CD14-positive monocyte (primary cell): Measurements from ENCODE around the gene NDST3. TPM values are rescaled to one million over a fixed set of nuclear protein-coding genes. Genes with fewer than 3 reads are reported as not detected.

ENCODE experiments used
- DNase-seq, 3 donors: peaks; one replicate each; pipeline ENCODE4 v3.0.0-alpha.2; 2011 to 2022
- H2AFZ ChIP-seq: 2 replicates; pipeline ENCODE4 v1.6.0; 2012; ENCODE audit warnings: mild to moderate bottlenecking, low read depth, low read length, inconsistent platforms; ENCODE audit not compliant: insufficient read depth, poor library complexity, severe bottlenecking
- H3K27ac ChIP-seq, 2 donors: 1 replicate in 1 of 2; 2 replicates in 1 of 2; pipeline ENCODE4 v1.5.1; 2012 to 2013; ENCODE audit warnings: low read length in 2 of 2, control low read depth in 1 of 2, inconsistent platforms in 1 of 2, low read depth in 1 of 2, mild to moderate bottlenecking in 1 of 2
- H3K27me3 ChIP-seq, 2 donors: one replicate each; pipeline versions ENCODE4 v1.6.0 to v1.6.1; 2011 to 2013; ENCODE audit warnings: low read length in 2 of 2; ENCODE audit not compliant: control insufficient read depth in 2 of 2, insufficient read depth in 2 of 2
- H3K36me3 ChIP-seq, 2 donors: replicated peaks in 1 of 2; 1 replicate in 1 of 2; 2 replicates in 1 of 2; pipeline versions ENCODE4 v1.5.1 to v1.6.1; 2012 to 2013; ENCODE audit warnings: low read length in 2 of 2, control low read depth in 1 of 2, inconsistent platforms in 1 of 2, mild to moderate bottlenecking in 1 of 2; ENCODE audit not compliant: insufficient read depth in 2 of 2, control insufficient read depth in 1 of 2
- H3K4me1 ChIP-seq, 2 donors: 1 replicate in 1 of 2; 2 replicates in 1 of 2; pipeline versions ENCODE4 v1.5.1 to v1.6.1; 2012 to 2013; ENCODE audit warnings: low read length in 2 of 2, control low read depth in 1 of 2, inconsistent platforms in 1 of 2, mild to moderate bottlenecking in 1 of 2, moderate library complexity in 1 of 2; ENCODE audit not compliant: insufficient read depth in 2 of 2, control insufficient read depth in 1 of 2
- H3K4me2 ChIP-seq: replicated peaks from 2 replicates; pipeline ENCODE3; 2012; ENCODE audit warnings: low read length, moderate library complexity, mild to moderate bottlenecking; ENCODE audit not compliant: poor library complexity, severe bottlenecking; ENCODE audit errors: extremely low read depth
- H3K4me3 ChIP-seq, 3 experiments: fragments of 200-600 bp in 1 of 3; sonication (generic) in 1 of 3; replicated peaks in 1 of 3; 1 replicate in 2 of 3; 2 replicates in 1 of 3; pipeline ENCODE4 v1.5.1; 2011 to 2013; ENCODE audit warnings: low read length in 3 of 3, mild to moderate bottlenecking in 3 of 3, control low read depth in 2 of 3, low read depth in 2 of 3, inconsistent platforms in 1 of 3, moderate library complexity in 1 of 3
- H3K79me2 ChIP-seq: 2 replicates; pipeline ENCODE4 v1.6.0; 2012; ENCODE audit warnings: mild to moderate bottlenecking, control low read depth, inconsistent platforms, low read length, moderate library complexity; ENCODE audit not compliant: insufficient read depth
- H3K9ac ChIP-seq: 2 replicates; pipeline ENCODE4 v1.6.0; 2017; ENCODE audit warnings: low read length, mild to moderate bottlenecking; ENCODE audit not compliant: insufficient read depth, poor library complexity, severe bottlenecking
- H3K9me3 ChIP-seq, 2 donors: replicated peaks in 1 of 2; 1 replicate in 1 of 2; 2 replicates in 1 of 2; pipeline versions ENCODE4 v1.5.1 to v1.6.1; 2012 to 2013; ENCODE audit warnings: low read length in 2 of 2, control low read depth in 1 of 2; ENCODE audit not compliant: control insufficient read depth in 1 of 2, insufficient read depth in 1 of 2
- H4K20me1 ChIP-seq: 2 replicates; pipeline ENCODE4 v1.6.0; 2012; ENCODE audit warnings: mild to moderate bottlenecking, low read length, control low read depth, moderate library complexity; ENCODE audit not compliant: insufficient read depth
- H3K27ac Mint-ChIP-seq, 7 donors: one replicate each; pipeline ENCODE4 v1.8.0; 2020; ENCODE audit warnings: mild to moderate bottlenecking in 7 of 7, mixed read lengths in 7 of 7, moderate library complexity in 6 of 7, inconsistent platforms in 2 of 7
- H3K27me3 Mint-ChIP-seq, 3 donors: one replicate each; pipeline ENCODE4 v1.8.0; 2021 to 2022; ENCODE audit warnings: low read depth in 3 of 3, mild to moderate bottlenecking in 3 of 3, mixed read lengths in 3 of 3, moderate library complexity in 3 of 3, inconsistent platforms in 1 of 3
- H3K36me3 Mint-ChIP-seq, 2 donors: one replicate each; pipeline ENCODE4 v1.8.0; 2020; ENCODE audit warnings: mixed read lengths in 2 of 2, inconsistent platforms in 1 of 2, mild to moderate bottlenecking in 1 of 2
- H3K4me1 Mint-ChIP-seq: one replicate; pipeline ENCODE4 v1.8.0; 2020; ENCODE audit warnings: mild to moderate bottlenecking, mixed read lengths
- H3K4me3 Mint-ChIP-seq, 2 donors: one replicate each; pipeline ENCODE4 v1.8.0; 2020; ENCODE audit warnings: mild to moderate bottlenecking in 2 of 2, mixed read lengths in 2 of 2, moderate library complexity in 1 of 2
- H3K9me3 Mint-ChIP-seq, 7 donors: one replicate each; pipeline ENCODE4 v1.8.0; 2020 to 2022; ENCODE audit warnings: mixed read lengths in 7 of 7, mild to moderate bottlenecking in 6 of 7, moderate library complexity in 6 of 7, inconsistent platforms in 2 of 7
- WGBS: methylation state at CpG from one replicate; pipeline ENCODE4 v1.1.5; 2013; ENCODE audit warnings: missing lambda C conversion rate; ENCODE audit not compliant: insufficient coverage; 5-methylcytosine and 5-hydroxymethylcytosine counted together
- intact Hi-C, 2 donors: fragments of 100-400 bp; cut with micrococcal nuclease; formaldehyde crosslinking; loops; one replicate each; pipeline versions ENCODE4 v1.15.0 to v1.15.1; 2023
- polyA plus RNA-seq, 3 donors: library from polyadenylated mRNA; depleted of rRNA in 1 of 3; unstranded in 2 of 3; stranded (reverse) in 1 of 3; fragments of 300-500 nt in 2 of 3; fragments of >200 nt in 1 of 3; fragmentation: Illumina TruSeq in 2 of 3; gene quantifications; 1 replicate in 2 of 3; 2 replicates in 1 of 3; pipeline ENCODE4 v1.2.3, GENCODE V29; 2012 to 2021
- TF ChIP-seq, protein P1 (sequence below): fragments of 200-600 bp; IDR thresholded peaks from one replicate; pipeline ENCODE4 v1.8.0; 2022; ENCODE audit warnings: antibody characterized with exemption, mild to moderate bottlenecking

NDST3 gene
- polyA plus RNA-seq, 3 donors: not detected

DNA sequence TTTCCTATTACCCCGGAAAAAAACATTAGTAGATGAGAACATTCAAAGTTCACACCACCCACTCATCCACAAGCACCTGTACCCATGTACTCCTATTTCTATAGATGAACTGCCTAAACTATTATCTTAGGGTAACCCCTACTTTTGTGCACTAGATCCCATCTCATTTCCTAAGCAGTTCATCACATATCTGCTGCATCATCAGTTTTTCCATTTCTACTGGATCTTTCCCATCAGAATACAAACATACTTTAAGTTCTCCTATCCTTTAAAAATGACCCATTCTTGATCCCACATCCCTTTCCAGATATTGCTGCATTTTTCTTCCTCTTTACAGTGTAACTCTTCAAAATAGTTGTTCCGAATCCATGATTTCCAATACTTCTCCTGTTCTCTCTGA is 237.5 kb downstream of the NDST3 start:
- Histone ChIP-seq H3K27ac (no peak overlapping the region), H3K4me3 (no peak overlapping the region), H3K4me1 (peaks cover 7 to 11% of the 10 kb centered on the region in 2 donors), H4K20me1 (no peaks in the 10 kb centered on the region), H3K4me2 (no peak overlapping the region), H3K9ac (no peak overlapping the region), H3K36me3 (no peaks in the 10 kb centered on the region), H2AFZ (no peak overlapping the region), H3K79me2 (no peaks in the 10 kb centered on the region), H3K9me3 (peaks cover 0 to 4% of the 10 kb centered on the region in 2 donors), H3K27me3 (no peaks in the 10 kb centered on the region)
- Mint-ChIP-seq H3K27ac (no peak overlapping the region), H3K9me3 (peaks cover 0 to 5% (median 2%) of the 10 kb centered on the region in 7 donors), H3K4me3 (no peak overlapping the region), H3K4me1 (peaks cover 12% of the 10 kb centered on the region), H3K36me3 (peaks cover 0 to 3% of the 10 kb centered on the region in 2 donors), H3K27me3 (peaks cover 0 to under 1% (median 0%) of the 10 kb centered on the region in 3 donors)
- DNase-seq: no peak
- intact Hi-C loops: no loop called here
- 90% methylated on average over 2 of the region's 2 CpGs for WGBS
- TF ChIP-seq, protein P1, sequence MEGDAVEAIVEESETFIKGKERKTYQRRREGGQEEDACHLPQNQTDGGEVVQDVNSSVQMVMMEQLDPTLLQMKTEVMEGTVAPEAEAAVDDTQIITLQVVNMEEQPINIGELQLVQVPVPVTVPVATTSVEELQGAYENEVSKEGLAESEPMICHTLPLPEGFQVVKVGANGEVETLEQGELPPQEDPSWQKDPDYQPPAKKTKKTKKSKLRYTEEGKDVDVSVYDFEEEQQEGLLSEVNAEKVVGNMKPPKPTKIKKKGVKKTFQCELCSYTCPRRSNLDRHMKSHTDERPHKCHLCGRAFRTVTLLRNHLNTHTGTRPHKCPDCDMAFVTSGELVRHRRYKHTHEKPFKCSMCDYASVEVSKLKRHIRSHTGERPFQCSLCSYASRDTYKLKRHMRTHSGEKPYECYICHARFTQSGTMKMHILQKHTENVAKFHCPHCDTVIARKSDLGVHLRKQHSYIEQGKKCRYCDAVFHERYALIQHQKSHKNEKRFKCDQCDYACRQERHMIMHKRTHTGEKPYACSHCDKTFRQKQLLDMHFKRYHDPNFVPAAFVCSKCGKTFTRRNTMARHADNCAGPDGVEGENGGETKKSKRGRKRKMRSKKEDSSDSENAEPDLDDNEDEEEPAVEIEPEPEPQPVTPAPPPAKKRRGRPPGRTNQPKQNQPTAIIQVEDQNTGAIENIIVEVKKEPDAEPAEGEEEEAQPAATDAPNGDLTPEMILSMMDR: no peak

DNA sequence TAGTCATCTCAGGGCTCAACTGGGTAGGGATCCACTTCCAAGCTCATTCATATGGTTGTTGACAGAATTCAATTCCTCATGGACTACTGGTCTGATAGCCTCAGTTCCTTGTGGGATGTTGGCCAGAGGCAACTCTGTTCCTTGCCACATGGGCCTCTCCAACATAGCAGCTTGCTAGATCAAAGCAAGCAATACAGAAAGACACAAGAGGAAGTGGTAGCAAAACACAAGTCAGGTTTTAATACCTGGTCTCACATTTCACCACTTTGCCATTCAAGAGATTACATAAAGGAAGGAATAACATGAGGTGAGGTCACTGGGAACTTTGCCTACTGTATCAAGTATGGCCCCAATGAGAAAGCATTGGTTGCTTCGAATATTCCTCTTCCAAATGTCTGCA is 239.4 kb downstream of the NDST3 start:
- H3K9me3 ChIP-seq: peaks cover 0 to 4% of the 10 kb centered on the region in 2 donors
- Mint-ChIP-seq H3K4me1 (peaks cover 19% of the 10 kb centered on the region), H3K4me3 (no peak overlapping the region), H3K9me3 (peaks cover 0 to 5% (median 2%) of the 10 kb centered on the region in 7 donors), H3K36me3 (peaks cover 0 to 3% of the 10 kb centered on the region in 2 donors), H3K27me3 (no peaks in the 10 kb centered on the region), H3K27ac (no peak overlapping the region)
- no peaks in the 10 kb centered on the region for H3K36me3 ChIP-seq
- no peak overlapping the region for H3K4me3 ChIP-seq
- TF ChIP-seq, protein P1: no peak
- no peak for DNase-seq
- H4K20me1 ChIP-seq: no peaks in the 10 kb centered on the region
- intact Hi-C loops: no loop called here
- no peak overlapping the region for H3K9ac ChIP-seq
- no peak overlapping the region for H3K27ac ChIP-seq
- no peak overlapping the region for H2AFZ ChIP-seq
- H3K79me2 ChIP-seq: peaks cover under 1% of the 10 kb centered on the region
- peaks cover 12 to 19% of the 10 kb centered on the region in 2 donors for H3K4me1 ChIP-seq
- 100% methylated on average over 1 of the region's 1 CpG for whole genome bisulfite sequencing
- H3K4me2 ChIP-seq: no peak overlapping the region
- no peaks in the 10 kb centered on the region for H3K27me3 ChIP-seq
